ENCODE data around the gene KCNAB2. TPM values are rescaled to one million over a fixed set of nuclear protein-coding genes. Genes with fewer than 3 reads are reported as not detected.

KCNAB2 gene
- total and polyA plus RNA-seq, 2 experiments from 2014 or later = 3.1 to 3.5 TPM

DNA sequence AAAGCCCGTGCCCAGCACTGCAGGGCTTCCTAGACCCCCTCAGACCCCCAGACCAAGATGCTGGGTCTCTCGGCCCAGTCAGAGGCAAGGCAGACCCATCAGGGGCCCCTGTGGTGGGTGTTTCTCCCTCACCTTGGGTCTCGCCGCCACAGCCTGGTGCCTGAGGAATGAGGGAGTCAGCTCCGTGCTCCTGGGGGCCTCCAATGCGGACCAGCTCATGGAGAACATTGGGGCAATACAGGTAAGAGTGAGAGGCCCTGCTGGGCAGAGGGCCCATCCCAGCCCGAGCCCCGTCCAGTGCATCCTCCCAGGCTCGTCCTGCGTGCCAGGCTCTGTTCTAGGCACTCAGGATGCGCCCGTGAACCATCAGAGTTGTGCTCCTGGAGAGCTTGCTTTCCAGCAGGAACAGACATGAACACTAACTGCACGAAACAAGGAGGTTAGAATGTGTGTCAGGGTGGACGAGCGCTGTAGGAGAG lies 51.5 kb downstream of the KCNAB2 start:
- no peak overlapping the region for H3K27ac ChIP-seq

GRCh38 chr1:6097824-6098223 lies 52.1 kb downstream of the KCNAB2 start:
- Histone ChIP-seq H3K36me3 (replicated peaks; ENCODE audit: insufficient read depth, low read depth) (no peaks in the 10 kb centered on the region), H3K27ac (no peak overlapping the region), H4K20me1 (ENCODE audit: insufficient read depth, poor library complexity, severe bottlenecking) (no peaks in the 10 kb centered on the region), H2AFZ (no peak overlapping the region), H3K4me3 (no peak overlapping the region), H3K9me2 (replicated peaks; ENCODE audit: insufficient read depth) (no peaks in the 10 kb centered on the region), H3K4me1 (ENCODE audit: insufficient read depth) (no peaks in the 10 kb centered on the region), H3K27me3 (no peaks in the 10 kb centered on the region), H3K4me2 (no peak overlapping the region), H3K79me2 (no peaks in the 10 kb centered on the region), H3K9me3 (ENCODE audit: low read depth) (no peaks in the 10 kb centered on the region)
- WGBS (ENCODE audit: low lambda C conversion rate, missing lambda C conversion rate) = 85% methylated on average over 13 of the region's 17 CpGs
- TF ChIP-seq EZH2phosphoT487 (IDR thresholded peaks at IDR 0.05; ENCODE audit: low read depth, severe bottlenecking, unreplicated experiment) (no peak), CTCF (IDR thresholded peaks at IDR 0.05; ENCODE audit: poor library complexity) (no peak), EZH2 (IDR thresholded peaks at IDR 0.05; ENCODE audit: borderline replicate concordance) (no peak)
- DNase-seq (ENCODE audit: low spot score) = no peak

More for the DNA sequence above, 51.5 kb downstream of the KCNAB2 start:
- Histone ChIP-seq H3K9me3 (ENCODE audit: low read depth) (no peaks in the 10 kb centered on the region), H3K4me3 (no peak overlapping the region), H3K79me2 (no peaks in the 10 kb centered on the region), H3K36me3 (replicated peaks; ENCODE audit: insufficient read depth, low read depth) (no peaks in the 10 kb centered on the region), H3K4me2 (no peak overlapping the region), H3K27me3 (no peaks in the 10 kb centered on the region), H4K20me1 (ENCODE audit: insufficient read depth, poor library complexity, severe bottlenecking) (no peaks in the 10 kb centered on the region), H3K4me1 (ENCODE audit: insufficient read depth) (no peaks in the 10 kb centered on the region), H3K9me2 (replicated peaks; ENCODE audit: insufficient read depth) (no peaks in the 10 kb centered on the region), H2AFZ (no peak overlapping the region)
- TF ChIP-seq EZH2 (IDR thresholded peaks at IDR 0.05; ENCODE audit: borderline replicate concordance) = no peak
- TF ChIP-seq EZH2phosphoT487 (IDR thresholded peaks at IDR 0.05; ENCODE audit: low read depth, severe bottlenecking, unreplicated experiment) = no peak
- TF ChIP-seq CTCF (IDR thresholded peaks at IDR 0.05; ENCODE audit: poor library complexity) = no peak
- DNase-seq (ENCODE audit: low spot score) = no peak
- 90% methylated on average over 15 of the region's 15 CpGs for WGBS (ENCODE audit: low lambda C conversion rate, missing lambda C conversion rate)

DNA sequence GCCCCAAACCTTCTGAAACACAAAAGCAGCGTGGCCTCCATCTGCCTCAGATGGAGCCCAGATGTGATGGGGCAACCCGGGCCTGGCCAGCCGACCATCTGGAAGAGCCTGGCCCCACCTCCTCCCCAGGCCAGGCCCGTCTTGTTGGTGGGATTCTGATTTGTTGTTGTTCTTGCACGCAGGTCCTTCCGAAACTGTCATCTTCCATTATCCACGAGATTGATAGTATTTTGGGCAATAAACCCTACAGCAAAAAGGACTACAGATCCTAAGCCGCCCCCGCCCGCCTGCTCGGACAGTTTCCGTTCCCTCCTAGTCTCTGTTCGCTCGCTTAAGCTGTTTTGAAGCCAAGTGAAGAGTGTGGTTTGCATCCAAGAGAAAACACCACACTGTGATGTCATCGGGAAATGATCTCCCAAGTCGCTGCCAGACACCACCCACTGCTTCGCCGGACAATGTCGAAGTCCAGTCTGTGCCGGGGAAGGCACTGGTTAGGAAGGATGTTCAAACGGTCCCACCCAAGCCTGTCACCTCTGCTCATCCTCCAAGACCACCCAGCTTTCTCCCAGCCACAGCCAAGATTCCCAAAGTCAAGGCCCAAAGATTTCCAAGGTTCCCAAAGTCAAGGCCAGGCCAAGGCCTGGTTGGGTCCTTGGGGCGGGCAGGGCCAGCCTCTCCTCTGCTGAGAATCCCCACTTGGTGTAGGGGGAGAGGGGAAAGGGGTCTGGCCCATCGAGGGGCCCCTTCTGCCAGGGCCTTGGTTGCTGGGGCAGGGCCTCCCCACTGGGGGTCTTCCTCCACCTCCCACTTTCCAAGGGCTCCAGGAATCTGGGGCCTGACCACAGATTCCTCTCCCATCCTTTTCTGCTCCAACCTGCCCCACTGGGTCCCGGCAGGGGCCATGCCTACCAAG lies 52.9 kb downstream of the KCNAB2 start:
- H3K79me2 ChIP-seq = no peaks in the 10 kb centered on the region
- H4K20me1 ChIP-seq (ENCODE audit: insufficient read depth, poor library complexity, severe bottlenecking) = no peaks in the 10 kb centered on the region
- 87% methylated on average over 24 of the region's 24 CpGs for WGBS (ENCODE audit: low lambda C conversion rate, missing lambda C conversion rate)
- no peak for DNase-seq (ENCODE audit: low spot score)
- TF ChIP-seq EZH2phosphoT487 (IDR thresholded peaks at IDR 0.05; ENCODE audit: low read depth, severe bottlenecking, unreplicated experiment) = no peak
- TF ChIP-seq EZH2 (IDR thresholded peaks at IDR 0.05; ENCODE audit: borderline replicate concordance) = no peak
- TF ChIP-seq CTCF (IDR thresholded peaks at IDR 0.05; ENCODE audit: poor library complexity) = no peak
- H2AFZ ChIP-seq = no peak overlapping the region
- no peak overlapping the region for H3K4me2 ChIP-seq
- no peak overlapping the region for H3K27ac ChIP-seq
- no peaks in the 10 kb centered on the region for H3K36me3 ChIP-seq (replicated peaks; ENCODE audit: insufficient read depth, low read depth)
- no peak overlapping the region for H3K4me3 ChIP-seq
- H3K4me1 ChIP-seq (ENCODE audit: insufficient read depth) = no peaks in the 10 kb centered on the region
- no peaks in the 10 kb centered on the region for H3K27me3 ChIP-seq
- no peaks in the 10 kb centered on the region for H3K9me2 ChIP-seq (replicated peaks; ENCODE audit: insufficient read depth)
- no peaks in the 10 kb centered on the region for H3K9me3 ChIP-seq (ENCODE audit: low read depth)

Measured in hepatocyte (in vitro differentiated cells).